PC-3 (cell line): ENCODE measurements around the gene ESPN.

Experiments
- CTCF ChIP-seq: fragments of 300-600 bp; sonication (generic); conservative IDR thresholded peaks from 2 replicates; pipeline ENCODE4 v1.5.1; 2017; ENCODE audit warnings: antibody characterized with exemption, low read depth, mild to moderate bottlenecking, low read length
- EZH2phosphoT487 ChIP-seq: fragments of 300-600 bp; sonication (generic); IDR thresholded peaks from 2 replicates; pipeline ENCODE4 v1.6.1; 2018; ENCODE audit warnings: mild to moderate bottlenecking, antibody characterized with exemption, low read length, borderline replicate concordance

DNA sequence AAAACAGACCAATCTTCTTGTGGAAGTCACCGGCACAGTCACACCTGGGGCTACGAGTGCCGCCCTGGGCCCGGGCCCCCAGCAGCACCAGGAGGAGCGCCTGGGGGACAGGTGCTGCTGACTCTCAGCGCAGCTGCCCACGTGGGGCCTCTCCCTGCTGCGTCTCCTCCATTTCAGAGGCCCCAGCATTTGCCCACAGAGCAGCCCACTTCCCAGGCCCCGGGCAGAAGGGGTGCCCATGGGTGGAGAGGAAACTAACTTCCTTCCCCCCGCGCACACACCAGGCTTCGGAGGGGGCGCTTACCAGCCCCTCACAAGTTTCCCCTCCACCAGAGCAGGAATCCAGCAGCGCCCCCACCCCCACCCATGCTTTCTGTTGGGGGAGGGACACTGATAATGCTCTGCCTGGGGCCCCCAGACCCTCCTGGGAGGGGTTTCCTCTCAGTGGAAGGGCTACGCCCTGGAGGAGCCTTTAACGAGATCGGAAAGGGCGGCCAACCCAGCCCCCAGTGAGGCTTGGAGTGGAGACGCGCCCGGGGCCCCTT, 41.0 kb downstream of the ESPN start:
- TF ChIP-seq CTCF (no peak), EZH2phosphoT487 (no peak)
